Mucosa of gallbladder (tissue), 1 donor: Measurements from ENCODE around the gene SETX. TPM values are rescaled to one million over a fixed set of nuclear protein-coding genes. Genes with fewer than 3 reads are reported as not detected.
A peak's percentile ranks its signal among the peaks of the same experiment; 100 is the strongest.

Experiments used
- DNase-seq: peaks from one replicate; pipeline ENCODE4 v3.0.0-alpha.2; 2020; ENCODE audit warnings: low spot score
- total RNA-seq: library from RNA; stranded (reverse); gene quantifications from one replicate; pipeline ENCODE4 v1.2.1, GENCODE V29; 2021
- donor health status: DM: no; HTN: no; CAD: no.

The SETX gene
- total RNA-seq, 1 donor from 2014 or later, result 43.1 TPM

- DNase-seq, result peak; percentile 63
Observed at GRCh38 chr9:132214027-132214622, 140.7 kb downstream of the SETX start.

- DNase-seq, result no peak
Observed at GRCh38 chr9:132211570-132211969, 143.2 kb downstream of the SETX start.

Other genes starting within 250 kb of the SETX start
- 3.5 TPM for gene NTNG2, start 192.9 kb downstream of the SETX start, total RNA-seq
- gene TTF1, start 51.9 kb upstream of the SETX start, total RNA-seq, result 12.5 TPM
- not detected for gene CFAP77, start 55.2 kb upstream of the SETX start, total RNA-seq
- gene BARHL1, start 227.6 kb upstream of the SETX start, total RNA-seq, result not detected